Upper lobe of left lung (tissue), 4 donors: ENCODE data around the gene ZC3H12C.

Experiments
- CTCF ChIP-seq, 6 experiments: fragments of 450-650 bp in 4 of 6; fragments of 200-600 bp in 2 of 6; sonication (generic) in 2 of 6; IDR thresholded peaks; one replicate each; pipeline ENCODE4 v1.5.1; 2016 to 2019; ENCODE audit warnings: antibody characterized with exemption in 6 of 6
- POLR2A ChIP-seq, 4 donors: fragments of 450-650 bp; IDR thresholded peaks; one replicate each; pipeline ENCODE4 v1.5.1; 2016 to 2017; ENCODE audit warnings: antibody characterized with exemption in 4 of 4, mild to moderate bottlenecking in 2 of 4

- TF ChIP-seq CTCF (IDR thresholded peaks at IDR 0.05) (no peak), POLR2A (IDR thresholded peaks at IDR 0.05) (no peak)
Observed at GRCh38 chr11:110081462-110082376, 11.5 kb upstream of the ZC3H12C start.
